Measurements from ENCODE around the gene PRRT1B.
"Not testable (repeated sequence)": the region's sequence is repeated elsewhere in the genome, so short reads cannot be mapped to it uniquely, and the experiment has no call there.

PRRT1B gene

GRCh38 chr9:131523086-131523388, 22.3 kb upstream of the PRRT1B start:
- DNase-seq = no peak

GRCh38 chr9:131523451-131524435, 21.6 kb upstream of the PRRT1B start:
- no peak for DNase-seq

- no peak for DNase-seq
Measured at GRCh38 chr9:131524665-131525315, 20.5 kb upstream of the PRRT1B start.

- no peak for DNase-seq
Measured at GRCh38 chr9:131525643-131526565, 19.4 kb upstream of the PRRT1B start.

GRCh38 chr9:131528186-131528585, 17.1 kb upstream of the PRRT1B start:
- DNase-seq = no peak

- no peak for DNase-seq
Measured at GRCh38 chr9:131528886-131529505, 16.3 kb upstream of the PRRT1B start.

GRCh38 chr9:131529597-131530545, 15.5 kb upstream of the PRRT1B start:
- DNase-seq = no peak

- DNase-seq = peak; percentile 13
Measured at GRCh38 chr9:131530546-131530919, 14.8 kb upstream of the PRRT1B start.

- DNase-seq = peak; percentile 61
Measured at GRCh38 chr9:131530920-131531832, 14.1 kb upstream of the PRRT1B start, which contains the start of gene UCK1. UCK1 (minus strand) TSS chr9:131531263; CDS start chr9:131531174, 89 bp downstream.

- peak; percentile 71 for DNase-seq
Measured at GRCh38 chr9:131534721-131535237, 10.5 kb upstream of the PRRT1B start.

GRCh38 chr9:131537946-131538345, 7.4 kb upstream of the PRRT1B start:
- no peak for DNase-seq

- DNase-seq = no peak
Measured at GRCh38 chr9:131539223-131539923, 6.0 kb upstream of the PRRT1B start.

GRCh38 chr9:131543141-131543540, 2.2 kb upstream of the PRRT1B start:
- DNase-seq = no peak

- no peak for DNase-seq
Measured at GRCh38 chr9:131545786-131546335, 538 bp downstream of the PRRT1B start.

- peak; percentile 52 for DNase-seq
Measured at GRCh38 chr9:131546336-131547084, 1.2 kb downstream of the PRRT1B start.

- not testable (repeated sequence) for DNase-seq
Measured at GRCh38 chr9:131549186-131549585, 3.9 kb downstream of the PRRT1B start.

- DNase-seq = not testable (repeated sequence)
Measured at GRCh38 chr9:131550465-131550864, 5.1 kb downstream of the PRRT1B start.

GRCh38 chr9:131552030-131552429, 6.7 kb downstream of the PRRT1B start:
- no peak for DNase-seq
